Middle frontal gyrus (tissue), 1 donor: ENCODE measurements around the gene SEZ6L.
"Not testable (repeated sequence)": the region's sequence is repeated elsewhere in the genome, so short reads cannot be mapped to it uniquely, and the experiment has no call there.

Experiments used
- DNase-seq: peaks from one replicate; pipeline ENCODE4 v3.0.0-alpha.2; 2015; ENCODE audit warnings: low spot score; ENCODE audit errors: extremely low spot score

Gene SEZ6L

DNA sequence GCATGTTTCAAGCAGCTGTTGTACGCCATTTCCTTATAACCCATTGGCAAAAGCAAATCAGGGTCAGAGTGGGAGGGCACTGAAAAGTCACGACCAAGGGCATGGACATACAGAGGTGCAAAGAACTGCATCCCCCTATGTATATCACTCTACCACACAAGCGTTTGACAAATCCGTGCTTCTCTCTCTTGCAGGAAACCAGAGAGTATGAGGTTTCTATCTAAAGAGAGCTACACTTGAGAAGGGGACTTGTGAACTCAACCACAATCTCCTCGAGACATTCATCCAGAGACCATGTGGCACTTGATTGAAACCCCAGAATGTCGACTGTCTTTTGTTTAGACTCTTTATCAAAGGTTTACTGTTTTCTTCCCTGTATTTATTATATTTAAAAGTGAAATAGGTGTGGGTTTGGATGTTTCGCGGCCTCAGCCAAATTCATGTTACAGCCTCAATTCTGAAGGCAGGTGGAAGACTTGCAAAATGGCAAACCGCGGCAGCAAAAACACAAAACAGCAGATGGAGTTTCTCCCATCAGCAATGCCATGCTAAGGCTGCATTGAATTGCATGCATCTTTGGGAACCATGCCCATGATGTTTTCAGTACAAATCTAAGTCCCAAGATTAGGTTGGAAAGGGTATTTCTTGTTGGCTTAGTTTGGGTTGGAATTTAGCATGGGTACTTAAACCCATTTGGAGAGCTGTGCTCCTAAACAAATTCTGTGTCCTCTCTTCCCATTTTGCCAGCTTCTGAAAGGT is 211.0 kb downstream of the SEZ6L start:
- no peak for DNase-seq

DNA sequence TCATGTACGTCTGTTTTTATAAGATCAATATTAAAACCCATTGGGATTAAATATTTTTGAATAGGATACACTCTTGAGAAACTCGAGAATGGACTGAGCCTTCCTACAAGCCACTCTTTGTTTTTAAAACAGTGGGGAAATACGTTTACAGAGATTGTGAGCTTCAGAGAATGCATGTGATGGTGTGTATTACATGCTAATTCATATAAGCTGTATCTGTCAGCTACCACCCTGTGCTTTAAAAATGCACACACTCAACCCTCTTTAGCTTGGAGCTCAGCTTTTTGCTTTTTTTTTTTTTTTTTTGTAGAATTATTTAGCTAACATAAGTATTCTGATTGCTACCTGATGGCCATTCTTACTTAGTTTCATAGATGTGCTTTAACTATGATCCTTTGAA is 213.5 kb downstream of the SEZ6L start:
- DNase-seq, result no peak

DNA sequence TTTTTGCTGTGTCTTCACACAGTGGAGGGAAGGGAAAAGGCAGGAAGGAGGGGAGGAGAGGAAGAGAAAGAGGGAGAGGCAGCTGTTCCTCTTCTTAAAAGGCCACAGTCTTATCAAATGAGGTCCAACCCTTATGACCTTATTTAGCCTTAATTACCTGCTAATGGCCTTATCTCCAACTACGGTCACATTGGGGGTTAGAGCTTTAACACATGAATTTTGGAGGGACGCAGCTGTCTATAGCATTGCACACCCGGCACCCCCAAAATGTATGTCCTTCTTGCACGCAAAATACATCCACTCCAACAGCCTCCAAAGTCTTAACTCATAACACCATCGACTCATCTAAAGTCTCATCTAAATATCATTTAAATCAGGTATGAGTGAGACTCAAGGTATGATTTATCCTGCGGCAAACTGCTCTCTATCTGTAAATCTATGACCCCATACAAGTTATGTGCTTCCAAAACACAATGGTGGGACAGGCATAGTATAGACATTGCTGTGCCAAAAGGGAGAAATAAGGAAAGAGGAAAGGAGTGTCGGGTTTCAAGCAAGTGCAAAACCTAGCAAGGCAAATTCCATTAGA is 214.8 kb downstream of the SEZ6L start:
- no peak for DNase-seq

DNA sequence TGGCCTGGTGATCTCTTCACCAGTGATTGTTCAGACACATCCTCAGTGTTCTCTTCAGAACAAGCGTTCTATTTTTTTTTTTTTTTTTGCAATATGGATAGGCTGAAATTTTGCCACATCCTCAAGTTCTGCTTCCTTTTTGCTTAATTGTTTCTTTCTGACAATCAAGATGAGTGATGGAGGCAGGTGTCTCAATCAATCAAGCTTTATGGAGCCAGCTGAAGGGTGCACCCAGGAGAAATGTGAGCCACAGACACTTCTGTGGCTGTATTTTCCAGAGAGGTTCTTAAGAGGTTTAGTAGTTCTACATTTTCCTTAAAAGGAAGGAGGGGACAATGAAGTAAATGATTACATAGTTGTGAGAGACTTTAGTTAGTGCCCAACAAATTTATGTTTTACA is 215.9 kb downstream of the SEZ6L start:
- DNase-seq, result no peak

DNA sequence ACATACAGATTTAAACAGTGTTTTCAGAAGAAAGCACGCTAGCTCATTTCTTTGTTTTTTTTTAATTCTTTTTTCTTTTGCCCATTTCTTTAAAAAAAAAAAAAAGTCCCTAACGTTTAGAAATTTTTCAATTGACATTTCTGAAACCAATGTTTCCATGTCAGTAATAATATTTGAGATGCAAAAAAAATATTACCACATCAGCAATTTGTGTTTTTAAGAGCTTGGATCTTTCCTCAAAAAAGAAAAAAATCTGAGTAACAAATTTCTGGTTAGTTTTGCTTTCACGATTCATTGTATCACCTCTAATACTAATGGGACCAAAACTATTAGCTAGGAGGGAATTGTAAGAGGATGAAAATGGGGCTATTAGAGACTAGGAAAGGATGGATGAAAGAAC is 219.9 kb downstream of the SEZ6L start:
- DNase-seq, result no peak

DNA sequence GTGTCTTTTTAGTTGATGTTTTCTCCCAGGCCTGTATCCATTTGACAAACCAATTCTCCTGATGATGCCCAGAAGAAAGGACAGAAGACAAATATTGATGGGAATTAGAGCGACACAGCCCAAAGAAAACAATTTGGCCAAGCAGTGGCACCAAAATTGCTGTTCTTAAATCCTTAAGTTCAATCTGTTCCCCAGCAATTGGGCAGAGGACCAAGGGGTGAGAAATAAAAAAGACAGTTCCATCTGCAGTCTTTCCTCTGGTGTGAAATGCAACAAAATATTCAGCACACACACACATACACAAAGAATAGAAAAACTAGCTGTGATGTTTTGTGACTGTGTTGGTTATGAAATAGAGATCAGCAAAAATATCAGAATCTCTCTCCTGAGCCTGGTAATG is 221.8 kb downstream of the SEZ6L start:
- DNase-seq, result no peak

DNA sequence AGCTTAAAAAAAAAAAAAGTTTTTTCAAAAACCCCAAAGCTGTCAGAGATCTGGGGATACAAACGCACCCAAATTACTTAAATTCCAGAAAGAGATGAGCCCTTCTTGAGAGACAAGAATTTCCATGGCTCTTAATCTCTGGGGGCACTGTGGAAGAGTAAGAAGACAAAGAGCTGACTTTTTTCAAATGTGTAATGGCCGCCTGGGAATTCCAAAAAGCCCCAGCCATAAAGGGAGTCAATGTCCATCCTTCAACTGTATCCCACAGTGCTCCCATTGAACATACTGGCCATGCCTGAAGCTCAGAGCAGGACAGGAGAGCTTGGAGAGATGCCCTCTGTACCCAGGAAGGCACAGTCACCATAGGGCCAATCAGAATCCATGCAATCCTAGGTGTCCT is 222.4 kb downstream of the SEZ6L start:
- no peak for DNase-seq

DNA sequence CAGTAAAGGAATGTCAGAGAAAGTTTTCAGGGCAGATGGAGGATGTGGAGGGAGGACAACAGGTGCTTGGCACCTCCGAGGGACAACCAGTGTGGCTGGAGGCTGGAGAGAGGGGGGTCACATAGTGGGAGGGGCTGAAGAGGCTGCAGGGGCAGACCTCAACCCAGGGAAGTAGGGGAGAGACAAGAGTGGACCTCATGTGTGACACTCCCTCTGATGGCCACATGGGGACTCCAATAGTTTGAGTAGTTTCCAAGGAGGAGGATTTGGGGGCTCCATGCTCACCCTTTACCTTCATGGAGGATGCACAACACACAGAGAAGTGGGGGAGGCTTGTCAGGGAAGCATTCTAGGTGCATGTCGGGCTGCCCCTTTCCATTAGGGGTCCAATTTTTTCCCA is 224.7 kb downstream of the SEZ6L start:
- no peak for DNase-seq

DNA sequence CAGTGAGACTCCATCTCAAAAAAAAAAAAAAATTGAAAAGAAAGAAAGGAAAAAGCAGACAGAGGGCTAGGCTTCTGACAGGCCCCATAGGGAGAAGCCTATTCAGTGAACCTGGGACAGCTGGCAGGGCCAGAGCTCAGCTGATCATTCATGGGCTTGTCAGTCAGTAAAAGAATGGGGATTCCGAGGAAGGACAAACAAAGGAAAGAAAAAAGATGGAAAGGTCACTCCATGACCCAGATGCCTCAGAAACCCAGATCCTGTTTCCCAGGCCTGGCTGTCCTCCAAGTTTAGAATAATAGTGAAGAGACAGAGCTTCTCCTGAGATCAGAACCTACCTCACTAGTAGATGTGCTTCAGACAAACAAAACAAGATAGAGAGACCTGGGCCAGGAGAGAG is 225.5 kb downstream of the SEZ6L start:
- no peak for DNase-seq

DNA sequence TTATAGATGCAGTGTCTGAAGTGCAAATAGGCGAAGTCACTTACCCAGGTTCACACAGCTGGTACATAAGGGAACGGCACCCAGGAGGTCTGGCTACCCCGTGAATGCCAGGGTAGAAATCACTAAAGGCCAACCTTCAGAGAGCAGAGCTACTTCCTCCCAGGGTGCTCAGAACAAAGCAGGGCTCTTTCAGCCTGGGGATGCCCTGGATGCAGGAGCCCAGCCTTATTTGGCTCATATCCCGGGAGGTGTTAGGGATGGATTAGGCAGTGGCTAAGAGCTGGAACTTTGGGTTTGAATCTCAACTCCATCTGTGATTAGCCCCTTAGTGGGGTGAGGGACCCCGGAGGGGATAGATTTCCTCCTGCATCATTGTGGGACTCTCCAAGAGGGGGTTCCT is 226.7 kb downstream of the SEZ6L start:
- no peak for DNase-seq

DNA sequence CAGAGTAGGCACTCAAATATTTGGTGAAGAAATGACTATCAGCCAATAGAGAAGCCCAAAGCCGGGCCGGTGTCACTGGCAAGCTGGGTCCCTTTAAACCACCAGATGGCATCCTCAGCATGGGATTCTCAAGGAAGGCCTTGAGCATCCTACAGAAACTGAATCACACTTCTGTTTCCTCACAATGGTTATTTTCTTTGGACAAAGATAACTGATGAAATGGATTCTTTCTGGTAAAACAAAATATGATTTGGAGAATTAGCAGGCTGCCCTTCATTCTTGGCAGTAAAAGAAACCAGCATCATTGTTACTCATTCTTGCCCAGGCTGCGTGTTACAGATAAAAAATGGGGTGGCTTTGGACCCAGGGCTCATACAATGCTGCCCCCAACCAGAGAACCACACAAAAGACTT is 229.5 kb downstream of the SEZ6L start:
- peak; percentile 72 for DNase-seq

DNA sequence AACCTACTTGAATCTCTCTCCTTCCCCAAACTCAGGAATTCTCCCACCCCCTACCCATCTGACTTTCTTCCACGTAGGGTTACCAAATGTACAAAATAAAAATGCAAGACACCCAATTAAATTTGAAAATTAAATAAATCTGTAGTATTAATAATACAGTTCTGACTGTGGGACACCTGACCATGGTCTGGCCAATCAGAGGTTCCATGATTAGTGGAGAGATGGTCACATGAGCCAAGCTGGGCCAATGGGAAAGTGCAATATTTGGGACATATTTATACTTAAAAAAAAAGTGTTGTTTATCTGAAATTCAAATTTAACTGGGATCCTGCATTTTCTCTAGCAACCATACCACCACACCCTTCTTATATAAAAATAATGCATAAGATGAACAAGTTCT is 230.0 kb downstream of the SEZ6L start:
- no peak for DNase-seq

DNA sequence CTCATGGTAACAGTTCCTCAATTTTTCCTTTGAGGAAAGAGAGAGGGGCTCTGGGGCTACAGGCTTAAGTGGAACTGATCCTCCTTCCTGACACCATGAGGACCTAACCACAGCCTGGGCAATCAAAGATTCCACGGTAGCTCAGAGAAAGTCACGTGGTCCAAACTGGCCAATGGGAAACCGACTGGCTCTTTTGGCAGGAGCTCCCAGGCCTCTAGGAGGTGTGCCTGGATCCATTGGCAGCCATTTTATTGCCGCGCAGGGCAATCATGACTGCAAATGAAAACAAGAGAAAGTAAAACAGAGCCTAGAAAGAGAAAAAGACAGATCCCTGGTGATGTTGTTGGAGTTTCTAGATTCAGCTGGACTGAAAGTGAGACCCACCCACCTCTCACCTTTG is 232.5 kb downstream of the SEZ6L start:
- DNase-seq, result no peak

DNA sequence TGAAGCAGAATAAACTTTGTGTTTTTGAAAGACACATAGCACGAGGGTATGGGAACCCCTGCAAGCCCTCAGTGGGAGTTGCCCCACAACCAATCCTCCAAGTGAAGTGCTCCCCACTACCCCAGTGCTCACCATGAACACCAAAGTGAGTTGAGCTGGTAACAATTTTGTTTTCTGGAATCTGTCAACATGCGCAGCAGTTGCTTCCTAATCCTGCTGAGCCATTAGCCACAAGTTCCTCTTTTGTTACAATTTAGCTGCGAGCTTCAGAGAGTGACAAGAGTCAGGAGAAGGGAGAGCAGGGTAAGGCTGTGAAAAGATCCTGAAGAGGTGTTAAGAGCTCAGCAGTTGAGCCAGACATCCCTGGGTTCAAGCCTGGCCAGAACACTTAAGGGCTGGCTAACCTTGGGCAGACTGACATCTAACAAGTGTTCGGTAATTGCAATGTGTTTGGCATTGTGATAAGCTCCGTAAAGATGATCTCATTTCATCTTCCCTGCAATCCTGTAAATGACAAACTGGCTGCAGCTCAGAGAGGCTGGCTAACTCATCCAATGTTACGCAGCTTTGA is 235.7 kb downstream of the SEZ6L start:
- no peak for DNase-seq

DNA sequence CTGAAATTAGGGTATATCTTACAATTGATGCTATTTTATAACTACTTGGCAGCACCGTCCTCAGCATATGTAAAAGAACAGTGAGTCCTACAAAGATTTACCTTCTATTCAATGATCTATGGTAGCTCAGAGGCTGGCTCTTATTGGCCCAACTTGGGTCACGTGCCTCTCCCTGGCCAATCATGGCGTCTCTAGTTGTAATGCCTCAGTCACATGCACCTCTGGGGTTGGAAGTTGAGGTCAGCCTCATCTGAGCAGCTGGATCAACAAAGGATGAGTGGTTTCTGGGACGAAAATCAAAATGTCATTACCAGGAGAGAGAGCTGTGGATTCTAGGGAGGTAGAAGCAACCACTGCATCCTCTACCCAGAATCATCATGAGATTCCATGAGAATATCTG is 236.9 kb downstream of the SEZ6L start:
- DNase-seq, result no peak

DNA sequence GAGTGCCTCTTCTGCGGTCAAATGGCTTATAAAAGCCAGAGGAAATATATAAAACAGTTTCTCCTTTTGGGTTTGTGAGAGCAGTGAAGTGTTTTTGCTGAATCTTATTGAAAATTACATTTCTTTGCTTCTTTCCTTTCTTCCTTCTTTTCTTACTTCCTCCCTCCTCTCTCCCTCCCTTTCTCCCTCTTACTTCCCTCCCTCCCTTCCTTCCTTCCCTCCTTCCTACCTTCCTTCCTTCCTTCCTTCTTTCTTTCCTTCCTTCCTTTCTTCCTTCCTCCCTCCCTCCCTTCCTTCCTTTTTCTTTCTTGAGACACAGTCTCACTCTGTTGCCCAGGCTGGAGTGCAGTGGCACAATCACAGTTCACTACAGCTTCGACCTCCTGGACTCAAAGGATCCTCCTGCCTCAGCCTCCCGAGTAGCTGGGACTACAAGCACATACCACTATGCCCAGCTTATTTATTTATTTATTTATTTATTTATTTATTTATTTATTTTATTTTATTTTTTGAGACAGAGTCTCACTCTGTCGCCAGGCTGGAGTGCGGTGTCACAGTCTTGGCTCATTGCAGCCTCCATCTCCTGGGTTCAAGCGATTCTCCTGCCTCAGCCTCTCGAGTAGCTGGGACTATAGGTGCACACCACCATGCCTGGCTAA is 239.4 kb downstream of the SEZ6L start:
- DNase-seq, result not testable (repeated sequence)

DNA sequence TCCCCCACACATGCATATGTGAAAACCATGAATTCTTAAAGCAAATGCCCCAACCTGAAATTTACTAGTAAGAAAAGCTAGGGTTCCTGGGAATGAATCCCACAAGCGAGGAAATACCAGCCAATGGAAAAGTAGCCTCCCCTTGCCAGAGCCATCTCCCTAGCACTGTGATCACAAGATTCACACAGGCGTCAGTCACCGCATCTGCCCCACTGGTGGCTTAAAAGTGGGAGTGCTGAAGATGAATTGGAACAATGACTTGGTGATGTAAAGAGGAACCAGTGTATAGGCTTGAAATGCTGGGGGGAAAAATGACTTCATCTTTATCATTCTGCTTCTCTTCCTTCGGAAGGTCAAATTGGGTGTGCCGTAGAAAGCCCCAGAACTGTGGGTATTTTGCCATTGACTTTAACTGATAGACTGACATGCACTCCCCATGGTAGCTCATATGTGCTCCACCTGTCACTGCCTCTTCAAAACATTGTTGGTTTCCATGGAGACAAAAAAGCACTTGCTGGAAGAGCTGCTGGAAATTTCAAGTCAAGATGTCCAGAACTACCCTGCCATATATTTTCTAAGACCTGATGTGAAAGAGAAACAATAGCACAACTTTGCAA is 240.6 kb downstream of the SEZ6L start:
- DNase-seq, result no peak

DNA sequence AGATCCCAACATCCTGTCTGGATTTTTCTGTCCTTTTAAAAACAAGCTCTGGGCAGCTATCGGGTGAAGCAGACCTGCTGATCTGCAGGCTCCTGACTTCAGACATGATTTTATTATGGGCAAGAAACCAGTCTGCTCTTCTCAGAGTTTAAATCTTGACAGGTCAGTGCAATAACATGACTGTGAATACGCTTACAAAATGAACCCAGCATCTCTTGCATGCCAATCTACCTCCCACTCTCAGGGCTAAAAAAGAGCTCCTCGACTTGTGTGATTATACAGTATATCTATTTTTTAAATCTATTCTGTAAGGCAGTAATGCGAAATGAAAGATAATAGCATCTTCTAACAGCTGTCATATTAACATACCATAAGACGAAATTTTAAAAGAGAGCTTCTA is 241.1 kb downstream of the SEZ6L start:
- DNase-seq, result no peak

DNA sequence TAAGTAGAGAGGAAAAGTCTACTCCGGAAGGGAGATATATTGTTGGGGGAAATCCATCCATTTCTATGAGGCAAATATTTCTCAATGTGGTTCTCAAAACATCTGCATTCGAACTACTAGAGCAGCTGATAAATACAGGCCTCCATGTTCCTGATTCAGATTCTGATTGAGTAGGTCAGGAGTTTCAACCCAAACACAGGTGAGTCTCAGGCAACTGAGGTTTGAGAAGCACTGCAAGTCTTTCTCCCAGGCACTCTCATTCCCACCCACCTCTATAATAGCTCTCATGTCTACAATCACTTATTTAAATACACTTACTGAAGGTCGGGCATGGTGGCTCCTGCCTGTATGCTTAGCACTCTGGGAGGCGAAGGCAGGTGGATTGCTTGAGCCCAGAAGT is 245.1 kb downstream of the SEZ6L start:
- DNase-seq, result no peak

DNA sequence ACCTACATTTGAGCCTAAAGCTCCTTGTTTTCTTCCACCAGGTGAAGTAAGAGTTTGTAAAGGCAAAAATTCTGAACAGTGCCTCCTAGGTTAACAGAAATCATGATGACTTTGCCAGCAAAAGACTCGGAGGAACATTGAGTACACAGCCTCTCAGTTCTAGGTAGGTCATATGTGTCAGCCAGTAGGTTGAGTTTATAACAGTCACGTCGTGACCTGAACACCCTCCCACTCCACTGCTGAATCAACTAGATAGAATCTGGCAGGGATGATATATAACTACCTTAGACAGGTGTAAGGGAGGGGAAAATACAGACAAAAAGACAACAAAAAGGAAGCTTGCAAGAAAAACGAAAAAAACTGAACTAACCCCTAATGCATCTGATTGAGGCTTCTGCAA is 247.0 kb downstream of the SEZ6L start:
- DNase-seq, result no peak

DNA sequence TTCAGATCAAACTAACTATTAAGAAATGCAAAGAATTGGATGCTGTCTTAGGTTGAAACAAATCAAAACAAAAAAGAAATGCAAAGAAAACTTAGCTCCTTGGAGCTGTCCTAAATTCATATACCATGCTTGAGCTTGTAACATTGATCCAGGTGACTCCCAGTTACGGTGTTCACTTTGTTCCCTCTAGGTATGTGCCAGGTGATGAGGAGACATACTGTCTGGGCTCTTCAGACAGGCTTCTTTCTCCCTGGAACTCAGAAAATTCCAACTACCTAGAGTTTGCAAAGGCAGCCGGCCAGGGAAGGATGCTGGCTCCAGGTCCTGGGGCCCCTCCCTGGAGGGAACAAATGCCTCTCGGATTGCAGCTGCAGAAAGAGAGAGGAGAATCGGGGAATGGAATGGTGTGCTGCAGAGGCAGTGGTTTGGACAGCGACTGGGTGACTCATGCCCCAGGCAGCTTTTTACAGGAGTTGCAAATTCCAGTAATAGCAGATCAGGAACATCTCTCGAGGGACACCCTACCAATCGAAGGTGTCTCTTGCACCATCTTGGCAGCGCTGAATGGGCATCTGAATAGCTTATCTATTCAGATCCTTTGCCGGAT is 247.5 kb downstream of the SEZ6L start:
- no peak for DNase-seq

DNA sequence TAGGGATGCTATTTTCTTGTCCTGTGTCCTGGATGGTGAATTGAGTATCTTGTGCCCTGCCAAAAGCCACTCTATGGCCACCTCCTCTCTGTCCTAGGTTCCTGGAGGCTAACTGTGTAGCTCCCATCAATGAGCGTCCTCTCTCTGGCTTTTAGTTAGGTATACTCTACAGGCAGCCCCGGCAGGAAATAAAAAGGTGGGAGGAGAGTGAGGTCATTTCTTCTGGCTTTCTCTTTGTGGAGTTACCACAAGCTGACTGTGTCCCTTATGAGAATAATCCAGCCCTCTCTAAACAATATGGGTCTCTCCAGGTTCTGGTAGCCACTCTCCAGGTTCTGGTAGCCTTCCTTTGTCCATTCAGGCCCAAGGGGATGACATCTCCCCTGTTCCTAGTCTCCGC is 248.1 kb downstream of the SEZ6L start:
- DNase-seq, result no peak
